Endothelial cell of umbilical vein (primary cell): Measurements from ENCODE around the gene RASAL2. TPM values are rescaled to one million over a fixed set of nuclear protein-coding genes. Genes with fewer than 3 reads are reported as not detected.

Experiments
- BruUV-seq: library from RNA; stranded (reverse); fragments of 400-500 nt; replicated peaks from 2 replicates; lab custom pipeline; 2021; lab: Mats Ljungman, UMichigan
- CTCF ChIA-PET: fragments of 300-600, 350-600 bp; sonication (Branson Sonifier 250); formaldehyde crosslinking; loops from one replicate; lab custom pipeline; 2021; ENCODE audit warnings: antibody characterized with exemption, inconsistent platforms; lab: Charles Lee
- POLR2A ChIA-PET: fragments of 300-600, 350-600 bp; sonication (Branson Sonifier 250); formaldehyde crosslinking; loops from one replicate; lab custom pipeline; 2021; ENCODE audit warnings: antibody characterized with exemption, inconsistent platforms; lab: Charles Lee
- DNase-seq: peaks from one replicate; pipeline ENCODE4 v3.0.0-alpha.2; 2011; ENCODE audit warnings: low read depth, low spot score
- FAIRE-seq: peaks from 2 replicates; lab custom pipeline; 2011; peaks lifted over from hg19 to GRCh38; lab: Jason Lieb, UNC
- H2AFZ ChIP-seq: 2 replicates; pipeline ENCODE4 v1.6.0; 2012; ENCODE audit warnings: low read depth, low read length, control low read depth, inconsistent platforms
- H3K27ac ChIP-seq: 2 replicates; pipeline ENCODE4 v1.5.1; 2011; ENCODE audit warnings: low read depth, mild to moderate bottlenecking, control low read depth, low read length, moderate library complexity; ENCODE audit not compliant: insufficient read depth
- H3K27me3 ChIP-seq, 2 experiments: 2 replicates each; pipeline versions ENCODE4 v1.6.0 to v1.6.1; 2011; ENCODE audit warnings: low read length in 2 of 2, mixed read lengths in 1 of 2; ENCODE audit not compliant: control insufficient read depth in 2 of 2, insufficient read depth in 2 of 2
- H3K36me3 ChIP-seq, 2 experiments: 2 replicates in 1 of 2; 3 replicates in 1 of 2; pipeline ENCODE4 v1.5.1; 2011; ENCODE audit warnings: low read length in 2 of 2, mild to moderate bottlenecking in 1 of 2, moderate library complexity in 1 of 2; ENCODE audit not compliant: control insufficient read depth in 2 of 2, insufficient read depth in 2 of 2; ENCODE audit errors: extremely low read depth in 1 of 2
- H3K4me1 ChIP-seq: 3 replicates; pipeline ENCODE4 v1.5.1; 2011; ENCODE audit warnings: mild to moderate bottlenecking, low read length; ENCODE audit not compliant: control insufficient read depth, insufficient read depth; ENCODE audit errors: extremely low read depth
- H3K4me2 ChIP-seq: 2 replicates; pipeline ENCODE4 v1.6.1; 2011; ENCODE audit warnings: low read length, control low read depth, mixed read lengths; ENCODE audit not compliant: insufficient read depth
- H3K4me3 ChIP-seq, 3 experiments: fragments of 200-600 bp in 1 of 3; sonication (generic), shearing (Covaris generic) in 1 of 3; replicated peaks in 1 of 3; 2 replicates each; pipeline ENCODE4 v1.5.1; 2011 to 2016; ENCODE audit warnings: control low read depth in 3 of 3, low read length in 3 of 3, mild to moderate bottlenecking in 2 of 3, inconsistent platforms in 1 of 3, low read depth in 1 of 3, moderate library complexity in 1 of 3; ENCODE audit not compliant: insufficient read depth in 1 of 3
- H3K79me2 ChIP-seq: 2 replicates; pipeline ENCODE4 v1.6.0; 2012; ENCODE audit warnings: low read length, inconsistent platforms; ENCODE audit not compliant: control insufficient read depth, insufficient read depth
- H3K9ac ChIP-seq: replicated peaks from 2 replicates; pipeline ENCODE3; 2011; ENCODE audit warnings: low read length, control low read depth; ENCODE audit not compliant: insufficient read depth; ENCODE audit errors: extremely low read depth
- H3K9me1 ChIP-seq: replicated peaks from 3 replicates; pipeline ENCODE4 v1.6.0; 2011; ENCODE audit warnings: mild to moderate bottlenecking, low read length; ENCODE audit not compliant: control insufficient read depth, insufficient read depth; ENCODE audit errors: extremely low read depth
- H3K9me3 ChIP-seq: replicated peaks from 2 replicates; pipeline ENCODE4 v1.5.1; 2012; ENCODE audit warnings: low read length, inconsistent platforms; ENCODE audit not compliant: control insufficient read depth, insufficient read depth
- H4K20me1 ChIP-seq: replicated peaks from 2 replicates; pipeline ENCODE3; 2011; ENCODE audit warnings: mild to moderate bottlenecking, low read length; ENCODE audit not compliant: control insufficient read depth, insufficient read depth; ENCODE audit errors: extremely low read depth
- FOS ChIP-seq: IDR thresholded peaks from 2 replicates; pipeline ENCODE4 v1.6.1; 2011; ENCODE audit warnings: mild to moderate bottlenecking, low read length, moderate library complexity, borderline replicate concordance; ENCODE audit not compliant: insufficient read depth
- MYC ChIP-seq: IDR thresholded peaks from one replicate; pipeline ENCODE4 v1.6.1; 2011; ENCODE audit warnings: mild to moderate bottlenecking, low read depth, low read length
- POLR2A ChIP-seq: IDR thresholded peaks from 2 replicates; pipeline ENCODE4 v1.6.1; 2012; ENCODE audit warnings: low read depth, mild to moderate bottlenecking, control low read depth, low read length
- dilution Hi-C: fragments of 300-500 bp; cut with MboI; formaldehyde crosslinking; loops from one replicate; pipeline ENCODE4 v1.15.0; 2019; ENCODE audit warnings: low sequenced_read_pairs; ENCODE audit not compliant: extremely low pct_ligation_motif_present
- intact Hi-C: fragments of 100-400 bp; cut with micrococcal nuclease; formaldehyde crosslinking; loops from one replicate; pipeline ENCODE4 v1.10.0; 2022
- polyA plus RNA-seq, 4 experiments: library from polyadenylated mRNA; depleted of rRNA in 3 of 4; stranded (reverse) in 3 of 4; unstranded in 1 of 4; fragments of >200 nt; gene quantifications; 2 replicates each; pipeline versions ENCODE4 v1.2.1 to v1.2.3, GENCODE V29; 2011 to 2012; ENCODE audit warnings: missing spikeins in 1 of 4
- total RNA-seq: library from RNA; stranded (reverse); gene quantifications from 2 replicates; pipeline ENCODE4 v1.2.3, GENCODE V29; 2021
- TF ChIP-seq, protein P1 (sequence below): IDR thresholded peaks from 2 replicates; pipeline ENCODE4 v1.6.1; 2011; ENCODE audit not compliant: insufficient read depth, insufficient read length

Gene RASAL2
- total and polyA plus RNA-seq, 2 donors (not counting 3 experiments of a cell fraction or from before 2014, with no cell fraction given), result 12.5 to 15.5 TPM

DNA sequence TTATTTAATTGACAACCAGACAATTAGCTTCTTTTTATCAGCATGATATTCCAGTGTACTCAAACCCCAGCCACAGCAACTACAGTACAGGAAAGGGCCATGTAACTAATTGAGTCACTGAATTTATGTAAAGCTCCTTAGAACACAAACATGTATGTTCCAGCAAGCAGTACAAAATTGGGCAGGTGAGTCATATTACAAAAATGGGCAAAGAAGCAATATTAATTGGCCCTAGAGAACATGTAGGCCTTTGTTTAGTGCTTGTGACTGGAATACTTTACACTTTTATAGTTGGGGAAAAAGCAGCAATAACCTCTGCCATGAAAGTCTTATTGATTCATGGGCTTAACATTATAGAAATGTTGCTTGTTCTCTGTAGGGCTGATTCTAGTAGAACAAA is 371.1 kb downstream of the RASAL2 start:
- no TSS peak for BruUV-seq
- Histone ChIP-seq H3K9me1 (no peaks in the 10 kb centered on the region), H4K20me1 (no peaks in the 10 kb centered on the region), H3K9ac (no peak overlapping the region), H3K9me3 (no peaks in the 10 kb centered on the region), H3K27ac (no peak overlapping the region), H3K36me3 (peaks cover 0 to 7% of the 10 kb centered on the region in 2 experiments), H3K4me3 (no peak overlapping the region), H3K79me2 (no peaks in the 10 kb centered on the region), H3K4me1 (no peaks in the 10 kb centered on the region), H3K27me3 (no peaks in the 10 kb centered on the region), H2AFZ (no peak overlapping the region), H3K4me2 (no peak overlapping the region)
- intact Hi-C loops, result no loop called here
- CTCF ChIA-PET, result interaction anchor here (0.6 to 1.9 kb wide), 7 partner anchors 11 to 165 kb away, joined by 3 to 7 read pairs (median 5); no protein-coding TSS in a partner anchor
- FAIRE-seq (no peak), DNase-seq (peak; percentile 19)
- POLR2A ChIA-PET, result interaction anchor here (0.6 kb wide), 1 partner anchor 121 kb away, joined by 4 read pairs; no protein-coding TSS in a partner anchor
- dilution Hi-C loops, result no loop called here
- peak; percentile 40 for TF ChIP-seq FOS
- TF ChIP-seq, protein P1, sequence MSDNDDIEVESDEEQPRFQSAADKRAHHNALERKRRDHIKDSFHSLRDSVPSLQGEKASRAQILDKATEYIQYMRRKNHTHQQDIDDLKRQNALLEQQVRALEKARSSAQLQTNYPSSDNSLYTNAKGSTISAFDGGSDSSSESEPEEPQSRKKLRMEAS, result no peak

DNA sequence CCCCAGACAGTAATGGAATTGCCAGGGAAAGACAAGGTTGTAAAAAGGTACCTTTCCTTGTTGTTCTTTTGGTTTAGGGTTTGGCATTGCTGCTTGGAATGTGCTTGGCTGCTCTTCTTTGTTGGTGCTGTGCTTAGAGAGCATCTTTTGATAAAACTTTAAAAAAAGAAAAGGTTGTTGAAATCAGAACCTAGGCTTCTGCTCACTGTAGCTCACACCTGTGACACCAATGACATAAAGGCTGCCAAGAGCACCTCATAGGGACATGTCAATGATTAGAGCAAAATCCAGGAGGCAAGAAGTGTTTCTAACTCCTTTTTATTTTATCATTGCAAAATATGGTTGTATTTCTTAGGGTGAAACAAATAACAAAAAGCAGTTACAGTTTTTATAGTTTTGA is 373.9 kb downstream of the RASAL2 start:
- FAIRE-seq, result no peak
- Histone ChIP-seq H3K9ac (no peak overlapping the region), H4K20me1 (no peaks in the 10 kb centered on the region), H3K27me3 (no peaks in the 10 kb centered on the region), H3K4me2 (no peak overlapping the region), H2AFZ (no peak overlapping the region), H3K4me1 (no peaks in the 10 kb centered on the region), H3K9me3 (no peaks in the 10 kb centered on the region), H3K27ac (no peak overlapping the region), H3K9me1 (no peaks in the 10 kb centered on the region), H3K4me3 (no peak overlapping the region), H3K79me2 (no peaks in the 10 kb centered on the region), H3K36me3 (peaks cover 0 to 7% of the 10 kb centered on the region in 2 experiments)
- no TSS peak for BruUV-seq
- no peak for TF ChIP-seq POLR2A
- no peak for TF ChIP-seq MYC
- CTCF ChIA-PET, result no interaction called here
- dilution Hi-C loops (no loop called here), intact Hi-C loops (no loop called here)
- POLR2A ChIA-PET, result no interaction called here
- no peak for DNase-seq
